Esophagus mucosa (tissue), 1 donor: ENCODE results near the gene GIPC1. TPM values are rescaled to one million over a fixed set of nuclear protein-coding genes. Genes with fewer than 3 reads are reported as not detected.
A peak's percentile ranks its signal among the peaks of the same experiment; 100 is the strongest.
"Not testable (repeated sequence)": the region's sequence is repeated elsewhere in the genome, so short reads cannot be mapped to it uniquely, and the experiment has no call there.

Experiments
- ATAC-seq: fragments of 200-7000 bp; cut with Tn5 transposase; one replicate; pipeline ENCODE4 v1.9.1; 2020
- total RNA-seq: library from RNA; stranded (reverse); gene quantifications from one replicate; pipeline ENCODE4 v1.2.4, GENCODE V29; 2023
- donor health status: DM: yes; HTN: yes; CAD: no.

Gene GIPC1
- total RNA-seq, 1 donor from 2014 or later = 254 TPM

DNA sequence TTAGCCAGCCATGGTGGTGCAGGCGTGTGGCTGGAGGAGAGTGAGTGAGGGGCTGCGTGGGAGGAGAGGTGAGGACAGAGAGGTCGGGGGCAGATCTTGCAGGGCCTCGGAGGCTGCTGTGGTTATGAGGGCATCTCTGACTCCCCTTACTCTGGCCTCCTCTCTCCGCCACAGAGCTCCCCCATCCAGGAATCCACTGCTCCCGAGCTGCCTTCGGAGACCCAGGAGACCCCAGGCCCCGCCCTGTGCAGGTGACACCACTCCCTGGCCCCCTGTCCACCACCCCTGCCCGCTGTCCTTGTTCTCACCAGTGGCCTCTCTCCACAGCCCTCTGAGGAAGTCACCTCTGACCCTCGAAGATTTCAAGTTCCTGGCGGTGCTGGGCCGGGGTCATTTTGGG is 28.5 kb downstream of the GIPC1 start:
- no peak for ATAC-seq

DNA sequence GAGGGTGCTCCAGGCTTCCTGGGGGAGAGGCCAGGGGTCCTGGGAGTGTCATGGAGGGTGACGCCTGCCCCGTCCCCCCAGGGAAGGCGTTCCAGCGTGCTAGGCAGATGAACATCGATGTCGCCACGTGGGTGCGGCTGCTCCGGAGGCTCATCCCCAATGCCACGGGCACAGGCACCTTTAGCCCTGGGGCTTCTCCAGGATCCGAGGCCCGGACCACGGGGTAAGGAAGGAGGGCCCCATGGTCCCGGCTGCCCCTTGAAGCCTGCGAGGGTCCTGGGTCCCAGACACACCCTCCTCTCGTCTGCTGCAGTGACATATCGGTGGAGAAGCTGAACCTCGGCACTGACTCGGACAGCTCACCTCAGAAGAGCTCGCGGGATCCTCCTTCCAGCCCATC is 32.2 kb downstream of the GIPC1 start:
- ATAC-seq = peak; percentile 7

DNA sequence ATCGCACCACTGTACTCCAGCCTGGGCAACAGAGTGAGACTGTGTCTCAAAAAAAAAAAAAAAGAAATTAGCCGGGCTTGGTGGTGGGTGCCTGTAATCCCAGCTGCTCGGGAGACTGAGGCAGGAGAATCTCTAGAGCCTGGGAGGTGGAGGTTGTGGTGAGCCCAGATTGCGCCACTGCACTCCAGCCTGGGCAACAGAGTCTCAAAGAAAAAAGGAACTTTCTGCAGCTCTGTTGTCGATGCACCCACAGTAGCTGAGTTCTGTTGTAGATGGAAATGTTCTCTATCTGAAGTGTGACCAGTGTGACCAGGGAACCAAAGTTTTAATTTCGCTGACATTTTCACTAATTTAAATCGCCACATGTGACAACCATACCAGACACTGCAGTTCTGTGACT is 33.5 kb downstream of the GIPC1 start:
- ATAC-seq = not testable (repeated sequence)

DNA sequence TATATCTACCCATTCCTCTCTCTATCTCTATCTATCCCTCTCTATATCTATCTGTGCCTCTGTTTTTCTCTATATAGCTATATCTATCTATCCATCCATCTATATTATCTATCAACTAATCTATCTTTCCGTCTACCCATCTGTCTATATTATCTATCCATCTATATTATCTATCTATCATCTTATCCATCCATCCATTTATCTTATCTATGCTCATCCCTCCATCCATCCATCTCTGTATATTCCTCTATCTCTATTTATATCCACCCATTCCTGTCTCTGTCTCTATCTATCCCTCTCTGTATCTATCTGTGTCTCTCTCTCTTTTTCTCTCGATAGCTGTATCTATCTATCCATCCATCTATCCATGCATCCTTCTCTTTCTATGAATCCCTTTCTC is 35.0 kb downstream of the GIPC1 start:
- ATAC-seq = no peak

DNA sequence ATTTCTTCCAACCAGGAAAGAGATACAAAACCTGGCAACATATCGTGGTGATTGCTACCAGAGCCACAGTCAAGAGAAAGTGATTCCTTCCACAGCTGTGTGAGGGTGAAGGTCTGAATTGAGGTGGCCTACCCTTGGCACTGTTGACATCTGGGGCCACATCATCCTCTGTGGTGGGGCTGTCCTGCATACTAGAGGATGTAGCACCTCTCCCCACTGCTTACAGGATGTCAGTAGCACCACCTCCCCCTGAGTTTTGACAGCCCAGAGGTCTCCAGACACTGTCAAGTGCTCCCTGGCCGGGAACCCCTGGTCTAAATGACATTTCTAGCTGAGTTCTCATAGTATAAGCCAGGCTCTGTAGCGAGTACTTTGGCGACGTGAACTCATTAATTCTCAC is 36.2 kb downstream of the GIPC1 start:
- no peak for ATAC-seq

DNA sequence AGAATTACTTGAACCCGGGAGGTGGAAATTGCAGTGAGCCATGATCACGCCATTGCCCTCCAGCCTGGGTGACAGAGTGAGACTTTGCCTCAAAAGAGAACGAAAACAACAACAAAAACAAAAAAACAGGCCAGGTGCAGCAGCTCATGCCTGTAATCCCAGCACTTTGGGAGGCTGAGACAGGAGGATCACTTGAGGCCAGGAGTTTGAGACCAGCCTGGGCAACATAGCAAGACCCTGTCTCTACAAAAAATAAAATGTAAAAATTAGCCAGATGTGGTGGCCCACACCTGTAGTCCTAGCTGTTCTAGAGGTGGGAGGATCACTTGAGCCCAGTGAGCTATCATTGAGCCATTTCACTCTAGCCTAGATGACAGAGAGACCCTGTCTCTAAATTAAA is 43.6 kb downstream of the GIPC1 start:
- ATAC-seq = not testable (repeated sequence)

DNA sequence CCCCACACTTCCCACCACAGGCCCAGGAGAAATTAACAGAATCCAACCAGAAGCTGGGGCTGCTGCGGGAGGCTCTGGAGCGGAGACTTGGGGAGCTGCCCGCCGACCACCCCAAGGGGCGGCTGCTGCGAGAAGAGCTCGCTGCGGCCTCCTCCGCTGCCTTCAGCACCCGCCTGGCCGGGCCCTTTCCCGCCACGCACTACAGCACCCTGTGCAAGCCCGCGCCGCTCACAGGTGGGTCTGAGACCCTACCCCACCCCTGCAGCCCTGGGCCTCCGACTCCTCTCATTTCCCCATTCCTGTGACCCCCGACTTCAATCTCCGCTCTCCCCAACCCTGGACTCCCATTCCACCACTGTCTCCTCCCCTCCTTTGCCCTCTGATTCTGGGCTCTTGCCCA is 45.1 kb downstream of the GIPC1 start:
- no peak for ATAC-seq

DNA sequence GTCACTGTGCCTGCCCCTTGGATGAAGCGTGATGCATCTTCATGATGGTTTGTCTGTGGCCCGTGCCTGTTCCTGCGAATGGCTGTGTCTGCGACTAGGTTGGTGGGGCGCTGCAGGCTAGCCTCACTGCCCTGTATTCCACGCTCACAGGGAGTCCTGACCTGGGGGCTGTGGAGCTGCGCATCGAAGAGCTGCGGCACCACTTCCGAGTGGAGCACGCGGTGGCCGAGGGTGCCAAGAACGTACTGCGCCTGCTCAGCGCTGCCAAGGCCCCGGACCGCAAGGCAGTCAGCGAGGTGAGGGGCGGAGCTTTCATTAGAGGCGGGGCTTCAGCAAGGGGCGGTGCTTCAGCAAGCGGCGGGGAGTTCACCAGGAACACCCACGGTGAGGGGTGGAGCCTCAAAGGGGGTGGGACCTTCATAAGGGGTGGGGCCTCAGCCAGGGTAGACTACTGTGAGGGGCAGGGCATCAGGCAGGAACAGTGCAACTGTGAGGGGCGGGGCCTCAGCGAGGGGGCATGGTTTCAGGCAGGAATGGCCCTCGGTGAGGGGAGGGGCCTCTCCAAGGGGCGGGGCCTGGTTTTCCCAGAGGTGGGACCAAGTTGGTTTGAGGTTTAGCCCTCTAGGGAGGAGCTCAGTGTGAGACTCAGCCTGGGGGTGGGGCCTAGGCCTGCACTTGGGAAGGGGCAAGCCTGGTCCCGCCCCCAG is 45.6 kb downstream of the GIPC1 start:
- peak; percentile 22 for ATAC-seq

DNA sequence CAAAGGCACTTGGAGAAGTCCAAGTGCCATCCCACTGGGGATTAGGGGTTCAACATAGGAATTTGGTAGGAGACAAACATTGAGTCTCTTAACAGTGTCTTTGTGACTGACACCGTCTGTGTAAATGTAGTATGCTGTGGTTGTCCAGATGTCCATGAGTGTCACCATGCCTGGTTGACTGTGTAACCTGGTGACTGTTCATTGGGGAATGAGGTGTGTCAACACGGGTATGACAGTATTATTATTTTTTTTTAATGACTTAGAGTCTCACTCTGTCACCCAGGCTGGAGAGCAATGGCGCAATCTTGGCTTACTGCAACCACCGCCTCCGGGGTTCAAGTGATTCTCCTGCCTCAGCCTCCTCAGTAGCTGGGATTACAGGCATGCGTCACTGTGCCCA is 46.6 kb downstream of the GIPC1 start:
- ATAC-seq = peak; percentile 80

DNA sequence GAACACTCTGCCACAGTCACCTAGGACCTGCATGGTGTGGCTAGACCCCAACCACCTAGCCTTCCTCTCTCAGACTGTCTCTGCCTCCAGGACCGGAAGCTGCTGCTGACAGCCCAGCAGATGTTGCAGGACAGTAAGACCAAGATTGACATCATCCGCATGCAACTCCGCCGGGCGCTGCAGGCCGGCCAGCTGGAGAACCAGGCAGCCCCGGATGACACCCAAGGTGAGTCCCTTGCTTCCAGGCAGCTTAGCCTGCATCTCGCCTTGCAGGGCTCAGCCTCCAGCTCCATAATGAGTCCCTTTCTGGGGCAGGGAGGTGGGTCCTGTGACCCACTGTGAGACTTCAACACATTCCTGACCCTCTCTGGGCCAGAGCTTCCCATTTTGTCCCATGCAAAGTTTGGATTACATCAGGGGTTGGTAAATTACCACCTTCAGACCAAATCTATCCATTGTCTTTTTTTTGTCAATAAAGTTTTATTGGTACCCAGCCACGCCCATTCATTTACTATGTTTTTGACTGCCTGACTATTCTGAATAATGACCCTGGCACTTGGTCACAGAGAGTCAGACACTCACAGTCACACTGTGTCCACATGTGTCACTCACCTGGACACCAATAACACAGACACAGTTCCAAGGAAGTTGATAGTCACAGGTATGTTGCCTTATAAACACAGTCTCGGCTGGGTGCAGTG is 49.4 kb downstream of the GIPC1 start:
- ATAC-seq = no peak

DNA sequence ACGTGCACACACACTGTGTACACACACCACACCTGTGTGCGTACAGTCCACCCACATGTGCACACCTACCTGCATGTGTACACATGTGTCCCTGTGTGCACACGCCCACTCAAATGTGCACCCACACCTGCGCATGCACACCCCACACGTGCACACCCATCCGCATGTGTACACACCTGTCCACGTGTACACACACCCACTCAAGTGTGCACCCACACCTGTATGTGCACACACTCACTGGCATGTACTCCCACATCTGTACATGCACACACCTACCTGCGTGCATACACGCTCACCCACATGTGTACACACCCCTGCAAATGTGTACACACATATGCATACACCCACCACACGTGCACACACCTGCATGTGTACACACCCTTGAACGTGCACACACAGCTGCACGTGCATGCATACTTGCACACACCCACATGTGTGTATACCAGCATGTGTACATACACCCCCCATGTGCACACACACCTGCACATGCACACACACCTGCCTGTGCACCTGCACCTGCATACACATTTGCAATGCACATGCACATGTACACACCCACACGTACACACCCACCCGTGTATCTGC is 52.2 kb downstream of the GIPC1 start:
- no peak for ATAC-seq

DNA sequence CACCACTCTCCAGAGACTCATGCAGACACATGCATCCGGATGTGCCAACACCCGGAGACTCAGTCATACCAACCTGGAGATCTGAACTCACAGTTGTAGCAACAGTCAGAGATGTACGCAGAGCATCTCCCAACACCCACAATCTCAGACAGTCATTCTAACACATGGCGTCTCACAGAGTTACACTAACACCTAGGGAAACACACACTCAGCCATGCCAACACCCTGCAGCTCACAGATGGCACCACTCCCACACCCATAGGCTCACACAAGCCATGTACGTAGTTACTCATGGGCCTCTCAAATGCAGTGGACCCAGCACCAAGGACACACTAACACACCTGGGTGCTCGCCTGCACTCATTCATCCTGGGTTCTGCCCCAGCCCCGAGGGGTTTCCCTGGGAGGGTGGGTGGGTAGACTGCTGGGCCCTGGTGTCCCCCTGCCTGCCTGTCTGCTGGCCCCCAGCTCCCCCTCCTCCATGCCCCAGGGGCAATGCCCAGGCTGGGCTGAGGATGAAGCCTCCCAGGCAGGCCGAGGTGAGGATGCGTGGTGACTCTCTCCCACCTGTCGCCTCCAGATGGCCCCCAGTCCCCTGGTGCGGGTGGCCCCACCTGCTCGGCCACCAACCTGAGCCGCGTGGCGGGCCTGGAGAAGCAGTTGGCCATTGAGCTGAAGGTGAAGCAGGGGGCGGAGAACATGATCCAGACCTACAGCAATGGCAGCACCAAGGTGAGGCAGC is 52.9 kb downstream of the GIPC1 start:
- ATAC-seq = no peak

DNA sequence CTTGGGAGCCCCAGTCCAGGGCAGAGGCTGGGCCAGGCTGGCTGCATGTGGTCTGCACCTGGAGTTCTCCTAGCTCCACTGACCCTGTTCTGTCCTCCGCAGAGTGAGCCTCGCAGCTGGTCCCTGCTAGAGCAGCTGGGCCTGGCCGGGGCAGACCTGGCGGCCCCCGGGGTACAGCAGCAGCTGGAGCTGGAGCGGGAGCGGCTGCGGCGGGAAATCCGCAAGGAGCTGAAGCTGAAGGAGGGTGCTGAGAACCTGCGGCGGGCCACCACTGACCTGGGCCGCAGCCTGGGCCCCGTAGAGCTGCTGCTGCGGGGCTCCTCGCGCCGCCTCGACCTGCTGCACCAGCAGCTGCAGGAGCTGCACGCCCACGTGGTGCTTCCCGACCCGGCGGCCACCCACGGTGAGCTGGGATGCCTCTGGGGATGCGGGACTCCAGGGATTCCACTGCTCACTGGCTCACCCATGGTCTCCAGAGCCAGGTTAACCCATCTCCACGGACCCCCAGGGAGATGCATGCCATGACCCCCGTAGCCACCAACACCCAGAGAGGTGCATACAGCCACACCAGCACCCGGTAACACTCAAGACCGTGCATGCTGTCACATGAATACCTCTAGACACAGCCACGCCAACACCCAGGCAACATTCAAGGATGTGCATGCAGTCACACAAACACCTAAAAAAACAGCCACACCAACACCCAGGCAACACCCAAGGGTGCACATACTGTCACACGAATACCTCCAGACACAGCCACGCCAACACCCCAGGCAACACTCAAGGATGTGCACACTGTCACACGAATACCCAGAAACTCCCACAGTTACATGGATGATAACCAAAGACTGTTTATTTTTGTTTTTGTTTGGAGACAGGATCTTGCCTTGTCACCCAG is 54.6 kb downstream of the GIPC1 start:
- no peak for ATAC-seq

DNA sequence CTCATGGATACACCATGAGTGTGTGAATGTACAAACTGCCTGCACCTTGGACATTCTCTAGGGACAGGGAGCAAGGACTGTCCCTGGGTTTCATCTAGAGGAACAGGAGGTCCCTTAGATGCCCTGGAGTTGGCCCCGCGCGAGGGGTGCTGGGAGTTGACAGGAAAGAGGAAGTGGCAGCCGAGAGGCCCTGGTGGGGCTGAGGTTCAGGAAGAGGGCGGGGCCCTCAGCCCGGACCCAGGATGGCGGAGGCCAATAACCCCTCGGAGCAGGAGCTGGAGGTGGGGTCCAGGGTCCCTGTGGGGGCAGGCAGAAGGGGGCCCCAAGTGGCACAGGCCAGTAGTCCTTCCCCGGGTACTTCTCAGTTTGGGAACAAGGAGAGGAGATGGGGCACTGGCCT is 55.9 kb downstream of the GIPC1 start:
- ATAC-seq = peak; percentile 51

DNA sequence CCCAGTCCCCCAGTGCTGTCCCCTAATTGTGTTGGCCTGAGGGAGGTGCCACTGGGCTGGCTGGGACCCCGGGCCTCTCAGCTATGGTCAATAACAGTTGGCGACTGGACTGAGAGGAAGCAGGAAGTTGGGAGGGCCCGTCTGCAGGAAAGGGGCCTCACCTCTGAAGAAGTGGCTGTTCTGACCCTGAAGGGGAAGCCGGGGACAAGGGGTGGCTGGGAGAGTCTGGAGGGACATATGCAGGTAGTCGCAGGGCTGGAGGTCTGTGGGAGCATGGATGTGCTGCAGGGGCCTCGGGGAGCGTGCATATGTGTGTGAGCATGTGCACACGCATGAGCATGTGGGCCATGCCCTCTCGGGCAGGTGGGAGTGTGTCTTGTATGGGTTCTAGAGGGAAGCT is 56.9 kb downstream of the GIPC1 start:
- no peak for ATAC-seq

DNA sequence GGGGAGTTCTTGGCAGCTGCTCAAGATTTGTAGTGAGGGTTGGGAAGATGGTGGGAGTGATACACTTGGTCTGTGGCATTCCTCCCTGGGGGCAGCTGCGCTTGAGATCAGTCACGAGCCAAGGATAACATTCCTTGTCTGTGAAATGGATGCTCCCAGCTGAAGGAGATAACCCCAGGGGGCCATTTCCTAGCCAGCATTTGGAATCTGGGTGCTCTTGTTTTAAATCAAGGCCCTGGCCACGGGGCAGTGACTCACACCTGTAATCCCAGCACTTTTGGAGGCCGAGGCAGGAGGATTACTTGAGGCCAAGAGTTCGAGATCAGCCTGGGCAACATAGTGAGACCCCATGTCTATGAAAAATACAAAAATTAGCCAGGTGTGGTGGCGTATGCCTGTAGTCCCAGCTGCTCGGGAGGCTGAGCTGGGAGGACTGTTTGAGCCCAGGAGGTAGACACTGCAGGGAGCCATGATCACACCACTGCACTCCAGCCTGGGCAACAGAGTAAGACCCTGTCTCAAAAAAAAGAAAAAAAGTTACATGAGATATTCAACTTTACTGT is 58.3 kb downstream of the GIPC1 start:
- ATAC-seq = no peak

DNA sequence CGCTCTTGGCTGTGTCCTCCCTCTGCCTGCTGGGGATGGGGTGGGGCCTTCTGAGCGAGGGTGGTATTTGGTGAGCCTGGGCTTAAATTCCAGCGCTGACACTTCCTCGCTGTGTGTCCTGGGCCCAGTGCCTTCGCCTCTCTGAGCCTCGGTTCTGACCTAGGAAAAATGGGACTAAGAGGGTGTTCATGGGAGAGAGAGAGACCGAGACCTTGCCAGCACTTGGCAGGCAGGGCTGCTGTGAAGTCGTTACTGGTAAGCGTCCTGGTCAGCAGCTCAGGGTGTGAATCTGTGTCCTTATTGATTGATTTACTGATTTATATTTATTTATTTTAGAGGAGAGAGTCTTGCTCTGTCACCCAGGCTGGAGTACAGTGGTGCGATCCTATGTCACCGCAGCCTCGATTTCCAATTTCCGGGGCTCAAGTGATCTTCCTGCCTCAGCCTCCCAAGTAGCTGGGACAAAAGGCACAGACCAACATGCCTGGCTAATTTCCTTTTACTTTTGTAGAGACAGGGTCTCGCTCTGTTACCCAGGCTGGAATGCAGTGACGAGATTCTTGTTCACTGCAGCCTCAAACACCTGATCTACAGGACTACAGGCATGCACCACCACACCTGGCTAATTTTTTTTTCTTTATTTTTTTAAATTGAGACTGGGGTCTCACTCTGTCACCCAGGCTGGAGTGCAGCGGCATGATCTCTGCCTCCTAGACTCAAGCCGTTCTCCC is 60.4 kb downstream of the GIPC1 start:
- ATAC-seq = no peak

DNA sequence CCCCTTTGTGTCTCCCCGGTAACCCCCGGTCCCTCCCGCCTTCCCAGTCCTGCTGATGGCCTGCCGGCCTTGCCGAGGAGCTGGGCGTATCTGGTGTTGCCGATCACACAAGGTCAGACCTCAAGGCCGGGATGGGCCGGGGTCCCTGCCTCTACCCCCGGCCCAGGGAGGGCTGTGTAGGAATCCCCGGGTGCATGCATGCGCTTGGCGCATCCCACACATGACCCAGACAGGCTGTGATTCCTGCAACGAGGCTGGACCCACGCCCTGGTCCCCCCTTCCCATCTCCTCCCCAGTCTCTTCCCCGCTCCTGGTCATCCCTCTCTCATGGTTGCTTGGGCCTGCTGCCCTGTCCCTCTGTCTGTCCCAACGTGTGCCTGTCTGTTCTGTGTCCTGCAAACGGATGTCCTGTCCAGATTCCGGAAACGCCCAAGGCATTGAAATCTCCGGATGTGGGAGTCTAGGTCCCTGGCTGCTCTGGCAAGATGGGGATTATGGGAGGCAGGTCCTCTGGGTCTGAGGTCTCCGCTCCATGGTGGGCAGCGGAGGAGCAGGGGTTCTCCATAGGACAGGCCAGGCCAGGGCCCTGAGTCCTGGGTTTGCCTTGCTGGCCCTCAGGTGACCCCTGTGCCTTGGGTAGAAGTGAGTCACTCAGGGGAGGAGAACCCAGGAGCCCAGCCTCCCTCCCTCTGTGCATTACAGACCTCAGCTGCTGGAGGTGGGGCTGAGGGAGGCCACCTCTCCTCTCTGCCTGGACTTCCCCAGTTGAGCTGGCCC is 61.2 kb downstream of the GIPC1 start:
- peak; percentile 85 for ATAC-seq

DNA sequence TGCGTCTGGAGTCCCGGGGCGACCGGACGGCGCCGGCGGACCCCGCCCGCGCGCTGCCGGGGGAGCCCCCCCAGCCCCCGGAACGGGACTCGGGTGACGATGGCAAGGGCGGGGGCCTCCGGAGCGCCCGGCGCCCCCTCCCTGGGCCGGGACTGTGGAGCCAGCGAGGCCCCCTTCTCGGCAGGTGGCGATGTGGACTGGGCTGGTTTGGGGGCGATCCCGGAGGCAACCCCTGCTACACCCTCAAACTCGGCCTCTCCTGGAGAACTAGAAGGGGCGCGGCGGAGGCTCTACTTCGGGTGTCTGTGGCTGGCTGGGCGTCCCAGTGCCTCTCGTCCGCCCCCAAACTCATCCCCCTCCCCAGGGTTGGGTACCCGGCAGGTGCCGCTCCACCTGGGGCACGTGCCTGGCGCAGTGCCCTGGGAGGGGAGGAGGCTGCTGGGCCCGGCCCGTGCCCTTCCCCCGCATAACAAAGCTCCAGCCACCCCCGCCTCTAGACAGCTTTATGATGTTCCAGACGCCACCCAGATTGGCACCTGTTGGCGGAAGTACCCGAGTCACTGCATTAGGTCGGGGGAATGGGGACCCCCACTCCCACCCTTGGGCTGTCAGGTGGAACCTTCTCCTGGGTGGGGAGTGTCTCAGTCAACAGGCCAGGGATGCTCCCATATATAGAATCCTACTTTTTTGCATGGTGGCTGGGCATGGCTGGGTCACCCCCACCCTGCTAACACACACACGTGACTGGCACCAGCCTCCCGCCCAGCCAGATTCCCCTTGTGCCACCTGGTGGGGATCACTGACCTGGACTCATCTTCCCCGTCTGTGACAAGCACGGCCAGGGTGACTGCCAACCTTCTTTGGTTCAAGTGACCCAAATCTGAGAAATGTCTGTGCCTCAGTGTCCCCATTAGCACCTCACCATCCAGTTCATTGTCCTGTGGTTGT is 62.1 kb downstream of the GIPC1 start:
- peak; percentile 29 for ATAC-seq
